ENCODE results near the gene ARMC12. TPM values are rescaled to one million over a fixed set of nuclear protein-coding genes. Genes with fewer than 3 reads are reported as not detected.

ARMC12 gene
- polyA plus RNA-seq, 2 of the 4 experiments (the other 2 are of a cell fraction), result 0.44 to 0.88 TPM

- no peak overlapping the region for H3K4me3 ChIP-seq
- ChIA-PET CTCF (no interaction called here), POLR2A (no interaction called here)
- no peaks in the 10 kb centered on the region for H3K9me3 ChIP-seq
- 93% methylated on average over 6 of the region's 10 CpGs for WGBS (ENCODE audit: missing lambda C conversion rate)
- H3K4me1 ChIP-seq, result no peaks in the 10 kb centered on the region; the same call in 2 of the 3 replicates
- TF ChIP-seq RAD21 (conservative IDR thresholded peaks at IDR 0.05 in 1 of 2, IDR thresholded peaks at IDR 0.05 in 1 of 2) (no peak), TP53 (CRISPR knock-in tag; IDR thresholded peaks at IDR 0.05) (no peak), POLR2A (IDR thresholded peaks at IDR 0.05; ENCODE audit: low read length) (no peak), EP300 (IDR thresholded peaks at IDR 0.05) (no peak), FOSB (CRISPR knock-in tag; IDR thresholded peaks at IDR 0.05) (no peak), ZSCAN20 (CRISPR knock-in tag; IDR thresholded peaks at IDR 0.05) (no peak), PBX3 (IDR thresholded peaks at IDR 0.05) (no peak), TFCP2L1 (CRISPR knock-in tag; IDR thresholded peaks at IDR 0.05) (no peak), MAZ (IDR thresholded peaks at IDR 0.05; ENCODE audit: borderline replicate concordance, low read depth, low read length) (no peak), ATOH8 (CRISPR knock-in tag; IDR thresholded peaks at IDR 0.05; ENCODE audit: low read depth) (no peak), MAFK (IDR thresholded peaks at IDR 0.05; ENCODE audit: partially characterized antibody) (no peak), HOXB5 (CRISPR knock-in tag; IDR thresholded peaks at IDR 0.05) (no peak), POLR2AphosphoS2 (conservative IDR thresholded peaks at IDR 0.05; ENCODE audit: low read length) (no peak), KDM1A (IDR thresholded peaks at IDR 0.05; ENCODE audit: low read depth) (no peak), JUN (IDR thresholded peaks at IDR 0.05) (no peak)
- H3K27ac ChIP-seq, result no peak overlapping the region
- DNase-seq (ENCODE audit: low read depth in 1 of 2, low spot score in 1 of 2), result no peak
- FAIRE-seq, result no peak
- ATAC-seq, result no peak
- H3K4me2 ChIP-seq, result peak overlapping the region; percentile 72; the same call in 1 of the 3 replicates
These were observed 40.7 kb downstream of the ARMC12 start for GRCh38 chr6:35777356-35778102.

- Histone ChIP-seq H3K4me3 (no peak overlapping the region), H3K27ac (no peak overlapping the region), H3K4me1 (no peaks in the 10 kb centered on the region; the same call in 2 of the 3 replicates), H3K9me3 (no peaks in the 10 kb centered on the region), H3K4me2 (no peak overlapping the region)
- POLR2A ChIA-PET, result no interaction called here
- 100% methylated on average over 2 of the region's 2 CpGs for WGBS (ENCODE audit: missing lambda C conversion rate)
- no peak for TF ChIP-seq POLR2AphosphoS2 (conservative IDR thresholded peaks at IDR 0.05; ENCODE audit: low read length)
- no peak for TF ChIP-seq USF2 (IDR thresholded peaks at IDR 0.05)
- TF ChIP-seq BHLHE40 (IDR thresholded peaks at IDR 0.05; ENCODE audit: low read depth, low read length), result no peak
- no peak for TF ChIP-seq HDAC2 (IDR thresholded peaks at IDR 0.05)
- TF ChIP-seq HMGXB4 (CRISPR knock-in tag; IDR thresholded peaks at IDR 0.05; ENCODE audit: borderline replicate concordance), result no peak
- TF ChIP-seq PBX3 (IDR thresholded peaks at IDR 0.05), result no peak
- TF ChIP-seq MYC (IDR thresholded peaks at IDR 0.05; ENCODE audit: borderline replicate concordance, low read length), result no peak
- DNase-seq (ENCODE audit: low read depth in 1 of 2, low spot score in 1 of 2) (no peak), FAIRE-seq (no peak), ATAC-seq (no peak)
- CTCF ChIA-PET, result no interaction called here
These were observed 41.6 kb downstream of the ARMC12 start for GRCh38 chr6:35778437-35778836.

All from A549 (cell line).